Chondrocyte (in vitro differentiated cells): ENCODE measurements around the gene GRK5. TPM values are rescaled to one million over a fixed set of nuclear protein-coding genes. Genes with fewer than 3 reads are reported as not detected.

ENCODE experiments used
- DNase-seq: peaks from one replicate; pipeline ENCODE4 v3.0.0; 2021; ENCODE audit warnings: mixed read lengths, low spot score
- H3K27ac Mint-ChIP-seq: one replicate; pipeline ENCODE4 v1.8.0; 2021; ENCODE audit warnings: mild to moderate bottlenecking, moderate library complexity, mixed read lengths; ENCODE audit not compliant: unreplicated experiment
- H3K27me3 Mint-ChIP-seq: 2 replicates; pipeline ENCODE4 v1.8.0; 2021; ENCODE audit warnings: low read depth, mixed read lengths
- H3K36me3 Mint-ChIP-seq: 2 replicates; pipeline ENCODE4 v1.8.0; 2021; ENCODE audit warnings: low read depth, mixed read lengths
- H3K4me1 Mint-ChIP-seq: 2 replicates; pipeline ENCODE4 v1.8.0; 2021; ENCODE audit warnings: low read depth, mild to moderate bottlenecking, mixed read lengths
- H3K4me3 Mint-ChIP-seq: one replicate; pipeline ENCODE4 v1.8.0; 2021; ENCODE audit warnings: mild to moderate bottlenecking, moderate library complexity, mixed read lengths; ENCODE audit not compliant: unreplicated experiment
- H3K9me3 Mint-ChIP-seq: 2 replicates; pipeline ENCODE4 v1.8.0; 2021; ENCODE audit warnings: low read depth, mixed read lengths
- total RNA-seq: library from RNA; stranded (reverse); gene quantifications from 3 replicates; pipeline ENCODE4 v1.2.1, GENCODE V29; 2021
- TF ChIP-seq, protein P1 (sequence below): fragments of 200-600 bp; sonication (generic); IDR thresholded peaks from 2 replicates; pipeline ENCODE4 v1.5.0; 2021; ENCODE audit warnings: antibody characterized with exemption, mild to moderate bottlenecking, moderate library complexity

The GRK5 gene
- total RNA-seq, 1 donor from 2014 or later, result 16.4 TPM

DNA sequence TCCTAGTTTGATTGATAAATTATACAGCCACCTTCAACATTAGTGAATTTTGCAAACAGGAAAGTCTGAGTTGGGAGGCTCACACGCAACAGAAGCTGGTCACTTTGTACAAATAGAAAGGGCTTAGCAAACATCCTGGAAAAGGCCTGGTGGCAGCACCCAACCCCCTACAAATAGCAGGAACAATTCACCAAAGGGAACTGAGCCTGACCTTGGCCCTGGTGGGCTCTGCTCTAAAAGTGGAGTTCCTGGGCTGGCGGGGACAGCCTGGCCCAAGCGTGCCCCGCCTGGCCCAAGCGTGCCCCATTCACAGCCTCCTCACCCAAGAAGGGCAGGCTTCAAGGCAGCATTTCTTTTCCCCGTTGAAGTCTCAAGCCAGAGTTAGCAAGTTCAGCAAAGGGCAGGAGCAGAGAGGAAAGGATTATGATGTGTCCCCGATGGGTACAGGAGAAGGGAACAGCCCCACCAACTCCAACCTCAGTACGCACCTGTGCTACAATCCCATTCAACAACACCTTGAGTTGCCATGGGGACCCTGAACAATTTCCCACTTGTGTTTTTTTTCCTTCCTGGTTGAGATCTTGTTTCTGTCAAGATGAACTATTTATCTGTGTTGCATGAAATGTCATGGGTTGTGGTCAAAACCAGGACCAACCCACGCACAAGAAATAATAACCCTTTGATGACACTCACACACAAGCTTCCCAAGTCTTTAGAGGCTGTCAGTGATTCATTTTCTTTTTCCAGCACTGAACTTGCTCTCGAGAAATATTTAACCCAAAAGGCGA lies 291.7 kb downstream of the GRK5 start:
- TF ChIP-seq, protein P1, sequence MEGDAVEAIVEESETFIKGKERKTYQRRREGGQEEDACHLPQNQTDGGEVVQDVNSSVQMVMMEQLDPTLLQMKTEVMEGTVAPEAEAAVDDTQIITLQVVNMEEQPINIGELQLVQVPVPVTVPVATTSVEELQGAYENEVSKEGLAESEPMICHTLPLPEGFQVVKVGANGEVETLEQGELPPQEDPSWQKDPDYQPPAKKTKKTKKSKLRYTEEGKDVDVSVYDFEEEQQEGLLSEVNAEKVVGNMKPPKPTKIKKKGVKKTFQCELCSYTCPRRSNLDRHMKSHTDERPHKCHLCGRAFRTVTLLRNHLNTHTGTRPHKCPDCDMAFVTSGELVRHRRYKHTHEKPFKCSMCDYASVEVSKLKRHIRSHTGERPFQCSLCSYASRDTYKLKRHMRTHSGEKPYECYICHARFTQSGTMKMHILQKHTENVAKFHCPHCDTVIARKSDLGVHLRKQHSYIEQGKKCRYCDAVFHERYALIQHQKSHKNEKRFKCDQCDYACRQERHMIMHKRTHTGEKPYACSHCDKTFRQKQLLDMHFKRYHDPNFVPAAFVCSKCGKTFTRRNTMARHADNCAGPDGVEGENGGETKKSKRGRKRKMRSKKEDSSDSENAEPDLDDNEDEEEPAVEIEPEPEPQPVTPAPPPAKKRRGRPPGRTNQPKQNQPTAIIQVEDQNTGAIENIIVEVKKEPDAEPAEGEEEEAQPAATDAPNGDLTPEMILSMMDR, result no peak
- no peak overlapping the region for H3K27ac Mint-ChIP-seq
- H3K36me3 Mint-ChIP-seq, result peaks cover 4% of the 10 kb centered on the region
- H3K4me1 Mint-ChIP-seq, result peaks cover 8% of the 10 kb centered on the region
- H3K9me3 Mint-ChIP-seq, result no peaks in the 10 kb centered on the region
- H3K4me3 Mint-ChIP-seq, result no peak overlapping the region
- no peaks in the 10 kb centered on the region for H3K27me3 Mint-ChIP-seq
- no peak for DNase-seq

DNA sequence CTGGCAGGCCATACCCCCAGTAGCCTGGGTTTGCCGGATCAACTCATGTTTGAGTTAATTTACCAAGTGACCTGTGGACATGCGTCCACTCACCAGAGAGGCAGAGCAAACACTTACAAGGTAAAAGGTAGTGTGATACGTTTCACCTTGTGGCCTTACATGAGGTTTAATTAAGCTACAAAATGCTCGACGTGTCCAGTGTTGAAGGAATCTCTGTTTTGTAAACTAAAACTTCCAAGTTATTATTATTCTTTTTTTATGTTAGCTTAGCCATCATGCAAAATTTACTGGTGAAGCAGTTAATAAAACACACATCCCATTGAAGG lies 292.3 kb downstream of the GRK5 start:
- peaks cover 5% of the 10 kb centered on the region for H3K4me1 Mint-ChIP-seq
- H3K9me3 Mint-ChIP-seq, result no peaks in the 10 kb centered on the region
- no peak overlapping the region for H3K4me3 Mint-ChIP-seq
- no peak for DNase-seq
- H3K27ac Mint-ChIP-seq, result no peak overlapping the region
- peaks cover 4% of the 10 kb centered on the region for H3K36me3 Mint-ChIP-seq
- TF ChIP-seq, protein P1, result no peak
- no peaks in the 10 kb centered on the region for H3K27me3 Mint-ChIP-seq

DNA sequence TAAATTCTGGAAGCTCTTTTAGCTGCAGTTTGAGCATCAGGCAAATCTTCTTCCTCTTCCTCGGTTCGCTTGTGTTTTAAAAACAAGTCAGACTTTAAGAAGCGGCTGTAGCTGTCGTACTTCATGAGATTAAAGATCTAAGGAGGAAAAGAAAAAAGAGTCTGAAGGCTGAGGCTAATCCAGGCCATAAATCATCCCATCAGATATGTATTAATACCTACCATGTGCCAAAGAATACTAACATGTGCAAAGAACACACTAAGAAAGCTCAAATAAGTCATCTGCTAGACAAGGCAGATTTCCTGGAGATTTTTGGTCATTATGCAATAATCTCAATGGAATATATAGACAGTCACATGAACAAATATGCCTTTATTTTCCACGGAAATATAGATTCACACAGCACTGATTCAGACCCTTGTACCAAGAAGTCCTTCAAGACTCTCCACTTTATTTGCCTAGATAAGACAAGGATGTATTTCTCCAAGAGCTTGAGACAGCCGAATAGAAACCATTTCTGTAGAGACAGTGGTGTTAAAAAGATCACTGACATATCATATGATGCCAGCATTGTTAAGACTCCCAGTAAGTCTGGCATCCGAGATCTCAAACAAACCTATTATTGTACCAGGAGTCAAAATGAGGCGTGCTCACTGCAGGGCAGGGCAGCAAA lies 292.9 kb downstream of the GRK5 start:
- peaks cover 6% of the 10 kb centered on the region for H3K36me3 Mint-ChIP-seq
- TF ChIP-seq, protein P1, result no peak
- DNase-seq, result no peak
- H3K4me1 Mint-ChIP-seq, result peaks cover 4% of the 10 kb centered on the region
- H3K4me3 Mint-ChIP-seq, result no peak overlapping the region
- no peaks in the 10 kb centered on the region for H3K27me3 Mint-ChIP-seq
- no peaks in the 10 kb centered on the region for H3K9me3 Mint-ChIP-seq
- no peak overlapping the region for H3K27ac Mint-ChIP-seq

- TF ChIP-seq, protein P1, result no peak
- H3K4me3 Mint-ChIP-seq, result no peak overlapping the region
- no peaks in the 10 kb centered on the region for H3K27me3 Mint-ChIP-seq
- no peaks in the 10 kb centered on the region for H3K9me3 Mint-ChIP-seq
- H3K4me1 Mint-ChIP-seq, result peaks cover 4% of the 10 kb centered on the region
- DNase-seq, result no peak
- no peak overlapping the region for H3K27ac Mint-ChIP-seq
- peaks cover 6% of the 10 kb centered on the region for H3K36me3 Mint-ChIP-seq
These were observed 293.4 kb downstream of the GRK5 start for GRCh38 chr10:119500821-119501220.

DNA sequence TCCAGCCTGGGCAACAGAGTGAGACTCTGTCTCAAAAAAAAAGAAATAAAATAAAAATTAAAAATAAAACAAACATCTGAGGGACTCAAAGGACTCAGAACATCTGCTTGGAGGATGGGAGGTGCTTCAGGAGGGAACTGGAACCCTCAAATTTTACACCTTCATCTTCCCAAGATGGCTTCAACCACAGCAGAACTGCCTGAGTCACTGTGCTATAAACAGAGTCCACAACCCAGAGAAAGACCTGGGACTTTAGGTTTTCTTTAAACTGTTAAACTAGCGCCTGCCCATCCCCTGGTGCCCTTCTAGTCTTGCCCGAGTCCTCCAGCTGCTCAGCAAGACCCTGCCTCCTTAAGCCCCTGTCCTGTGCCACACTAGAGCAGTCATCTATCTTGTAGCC lies 294.3 kb downstream of the GRK5 start:
- DNase-seq, result no peak
- Mint-ChIP-seq H3K27me3 (no peaks in the 10 kb centered on the region), H3K4me1 (peaks cover 4% of the 10 kb centered on the region), H3K9me3 (no peaks in the 10 kb centered on the region), H3K27ac (no peak overlapping the region), H3K4me3 (no peak overlapping the region), H3K36me3 (peaks cover 6% of the 10 kb centered on the region)
- TF ChIP-seq, protein P1, result no peak
